Thoracic aorta (tissue), 2 donors: ENCODE measurements around the gene NECTIN3. TPM values are rescaled to one million over a fixed set of nuclear protein-coding genes. Genes with fewer than 3 reads are reported as not detected.

Source experiments
- ATAC-seq: fragments of 150-250 bp; one replicate; pipeline ENCODE4 v1.8.0; 2017; ENCODE audit warnings: low read depth; ENCODE audit not compliant: insufficient number of reproducible peaks, low FRiP score
- DNase-seq: peaks from one replicate; pipeline ENCODE4 v3.0.0-alpha.2; 2020; ENCODE audit warnings: low spot score
- H3K27ac ChIP-seq, 2 donors: fragments of 200-600 bp; sonication (generic); 1 replicate in 1 of 2; 2 replicates in 1 of 2; pipeline ENCODE4 v1.5.1; 2016; ENCODE audit warnings: mild to moderate bottlenecking in 2 of 2, moderate library complexity in 2 of 2
- H3K27me3 ChIP-seq: fragments of 200-600 bp; sonication (generic); replicated peaks from 2 replicates; pipeline ENCODE4 v1.6.0; 2016; ENCODE audit warnings: mild to moderate bottlenecking; ENCODE audit not compliant: insufficient read depth
- H3K36me3 ChIP-seq: fragments of 200-600 bp; sonication (generic); one replicate; pipeline ENCODE4 v1.5.1; 2016
- H3K4me1 ChIP-seq, 2 donors: fragments of 200-600 bp; sonication (generic); 1 replicate in 1 of 2; 2 replicates in 1 of 2; pipeline versions ENCODE4 v1.5.1 to v1.6.0; 2016; ENCODE audit warnings: low read depth in 2 of 2, mild to moderate bottlenecking in 1 of 2; ENCODE audit not compliant: control insufficient read depth in 1 of 2
- H3K4me3 ChIP-seq: fragments of 200-600 bp; sonication (generic); 2 replicates; pipeline ENCODE4 v1.5.1; 2016; ENCODE audit warnings: mild to moderate bottlenecking
- H3K9me3 ChIP-seq: fragments of 200-600 bp; sonication (generic); 2 replicates; pipeline ENCODE4 v1.5.1; 2016
- total RNA-seq, 2 donors: library from RNA; depleted of rRNA; stranded (reverse); fragments of >200 nt; gene quantifications; one replicate each; pipeline versions ENCODE4 v1.1.0 to v1.2.3, GENCODE V29; 2016
- TF ChIP-seq, protein P1 (sequence below): fragments of 200-600 bp; sonication (generic); IDR thresholded peaks from one replicate; pipeline ENCODE4 v1.5.1; 2019; ENCODE audit warnings: antibody characterized with exemption

NECTIN3 gene
- total RNA-seq, 2 donors from 2014 or later: 37.1 to 42.2 TPM

DNA sequence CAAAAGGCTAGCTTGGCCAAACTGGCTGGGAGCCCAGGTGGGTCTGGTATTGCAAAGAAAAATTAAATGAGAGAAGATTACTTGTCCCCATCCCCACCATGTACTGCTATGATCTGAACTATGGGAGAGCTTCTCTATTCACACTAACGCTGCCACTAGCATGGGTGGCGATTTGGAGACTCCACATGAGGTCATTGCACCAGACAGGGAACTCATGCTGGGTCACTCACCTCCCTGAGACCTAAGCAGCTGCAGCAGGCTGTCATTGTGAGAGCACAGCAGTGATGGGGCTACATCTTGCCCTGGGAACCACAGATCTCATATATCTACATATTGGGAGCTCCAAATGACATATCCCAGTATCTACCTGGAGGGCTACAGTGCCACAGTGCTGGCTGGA, 36.3 kb upstream of the NECTIN3 start:
- no peaks in the 10 kb centered on the region for H3K4me1 ChIP-seq
- H3K36me3 ChIP-seq: no peaks in the 10 kb centered on the region
- no peak for ATAC-seq
- H3K27me3 ChIP-seq: no peaks in the 10 kb centered on the region
- DNase-seq: no peak
- H3K9me3 ChIP-seq: no peaks in the 10 kb centered on the region
- TF ChIP-seq, protein P1, sequence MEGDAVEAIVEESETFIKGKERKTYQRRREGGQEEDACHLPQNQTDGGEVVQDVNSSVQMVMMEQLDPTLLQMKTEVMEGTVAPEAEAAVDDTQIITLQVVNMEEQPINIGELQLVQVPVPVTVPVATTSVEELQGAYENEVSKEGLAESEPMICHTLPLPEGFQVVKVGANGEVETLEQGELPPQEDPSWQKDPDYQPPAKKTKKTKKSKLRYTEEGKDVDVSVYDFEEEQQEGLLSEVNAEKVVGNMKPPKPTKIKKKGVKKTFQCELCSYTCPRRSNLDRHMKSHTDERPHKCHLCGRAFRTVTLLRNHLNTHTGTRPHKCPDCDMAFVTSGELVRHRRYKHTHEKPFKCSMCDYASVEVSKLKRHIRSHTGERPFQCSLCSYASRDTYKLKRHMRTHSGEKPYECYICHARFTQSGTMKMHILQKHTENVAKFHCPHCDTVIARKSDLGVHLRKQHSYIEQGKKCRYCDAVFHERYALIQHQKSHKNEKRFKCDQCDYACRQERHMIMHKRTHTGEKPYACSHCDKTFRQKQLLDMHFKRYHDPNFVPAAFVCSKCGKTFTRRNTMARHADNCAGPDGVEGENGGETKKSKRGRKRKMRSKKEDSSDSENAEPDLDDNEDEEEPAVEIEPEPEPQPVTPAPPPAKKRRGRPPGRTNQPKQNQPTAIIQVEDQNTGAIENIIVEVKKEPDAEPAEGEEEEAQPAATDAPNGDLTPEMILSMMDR: no peak
- H3K4me3 ChIP-seq: no peak overlapping the region
- H3K27ac ChIP-seq: no peak overlapping the region

DNA sequence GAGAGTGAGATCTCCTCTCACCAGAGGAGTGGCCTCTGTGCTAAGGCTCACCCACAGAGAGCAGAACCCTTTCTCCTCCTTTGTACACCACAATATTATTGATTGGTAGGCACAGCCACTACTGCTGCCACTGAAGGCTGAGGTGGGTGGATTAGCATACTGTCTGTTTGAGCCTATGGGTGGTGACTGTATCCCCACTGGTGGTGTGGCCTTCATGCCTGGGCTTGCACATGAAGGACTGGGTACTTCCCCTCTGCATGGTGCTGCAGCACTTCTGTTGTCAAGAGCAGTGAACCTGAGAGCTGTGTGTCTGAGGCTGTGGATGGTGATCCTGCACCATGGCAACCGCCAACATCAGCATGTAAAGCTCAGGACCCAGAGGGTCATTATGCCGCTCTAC, 35.7 kb upstream of the NECTIN3 start:
- Histone ChIP-seq H3K4me3 (no peak overlapping the region), H3K9me3 (no peaks in the 10 kb centered on the region), H3K4me1 (no peaks in the 10 kb centered on the region), H3K27ac (no peak overlapping the region), H3K36me3 (no peaks in the 10 kb centered on the region), H3K27me3 (no peaks in the 10 kb centered on the region)
- TF ChIP-seq, protein P1: no peak
- ATAC-seq: no peak
- DNase-seq: no peak

DNA sequence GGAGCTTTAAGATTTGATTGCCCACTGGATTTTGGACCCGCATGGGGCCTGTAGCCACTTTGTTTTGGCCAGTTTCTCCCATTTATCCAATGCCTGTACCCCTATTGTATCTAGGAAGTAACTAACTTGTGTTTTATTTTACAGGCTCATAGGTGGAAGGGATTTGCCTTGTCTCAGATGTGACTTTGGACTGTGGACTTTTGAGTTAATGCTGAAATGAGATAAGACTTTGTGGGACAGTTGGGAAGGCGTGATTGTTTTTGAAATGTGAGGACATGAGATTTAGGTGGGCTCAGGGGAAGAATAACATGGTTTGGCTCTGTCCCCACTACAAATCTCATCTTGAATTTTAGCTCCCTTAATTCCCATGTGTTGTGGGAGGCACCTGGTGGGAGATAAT, 30.7 kb upstream of the NECTIN3 start:
- TF ChIP-seq, protein P1: no peak
- no peak for ATAC-seq
- H3K4me3 ChIP-seq: no peak overlapping the region
- no peaks in the 10 kb centered on the region for H3K9me3 ChIP-seq
- H3K27me3 ChIP-seq: no peaks in the 10 kb centered on the region
- DNase-seq: no peak
- no peaks in the 10 kb centered on the region for H3K36me3 ChIP-seq
- H3K27ac ChIP-seq: no peak overlapping the region
- no peaks in the 10 kb centered on the region for H3K4me1 ChIP-seq

DNA sequence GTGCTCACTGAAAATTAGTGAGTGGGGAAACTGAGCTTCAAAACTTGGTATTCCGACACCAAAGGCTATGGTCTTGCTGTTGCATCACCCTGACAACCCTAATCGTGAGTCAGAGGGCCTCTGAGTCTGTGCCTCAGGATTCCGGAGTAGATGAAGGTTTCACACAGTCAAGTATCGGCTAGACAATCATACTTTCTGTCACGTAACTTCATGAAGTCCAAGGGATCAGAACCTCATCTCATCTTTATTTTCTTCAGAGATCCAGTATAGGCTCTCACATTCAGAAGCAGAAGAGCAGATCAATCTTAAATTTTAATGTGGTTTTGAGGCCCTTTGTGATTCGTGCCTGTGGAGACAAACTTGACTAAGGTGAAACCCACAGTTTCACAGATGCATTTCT, 26.1 kb upstream of the NECTIN3 start:
- Histone ChIP-seq H3K27ac (no peak overlapping the region), H3K36me3 (no peaks in the 10 kb centered on the region), H3K27me3 (no peaks in the 10 kb centered on the region), H3K9me3 (no peaks in the 10 kb centered on the region), H3K4me1 (peaks cover 0 to 3% of the 10 kb centered on the region in 2 donors), H3K4me3 (no peak overlapping the region)
- TF ChIP-seq, protein P1: no peak
- DNase-seq: no peak
- ATAC-seq: no peak

DNA sequence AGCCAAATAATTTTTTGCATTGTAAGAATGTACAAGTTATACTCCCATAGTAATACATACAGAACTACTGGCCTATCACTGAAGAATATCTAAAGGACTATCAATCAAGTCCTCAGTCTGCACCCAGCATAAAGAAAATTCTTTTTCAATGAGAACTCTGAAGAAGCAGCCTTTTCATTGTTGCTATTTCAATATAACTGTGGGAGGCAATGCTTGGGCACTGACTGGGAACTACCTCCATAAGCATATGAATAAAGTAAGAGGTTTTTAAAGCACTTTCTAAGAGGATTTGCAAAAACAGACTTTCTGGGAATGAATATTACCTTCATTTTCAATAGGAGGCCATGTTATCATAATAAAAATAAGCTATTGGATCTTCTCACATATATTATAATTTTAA, 24.6 kb upstream of the NECTIN3 start:
- Histone ChIP-seq H3K4me3 (no peak overlapping the region), H3K4me1 (peaks cover 0 to 3% of the 10 kb centered on the region in 2 donors), H3K36me3 (no peaks in the 10 kb centered on the region), H3K27ac (no peak overlapping the region), H3K9me3 (no peaks in the 10 kb centered on the region), H3K27me3 (no peaks in the 10 kb centered on the region)
- TF ChIP-seq, protein P1: no peak
- no peak for DNase-seq
- ATAC-seq: no peak
